GM12873 (cell line): ENCODE measurements around the gene TNFRSF18.

Source experiments
- TF ChIP-seq, protein P1 (sequence below): IDR thresholded peaks from 2 replicates; pipeline ENCODE4 v1.5.1; 2012; ENCODE audit warnings: low read depth, mild to moderate bottlenecking, moderate library complexity, low read length, control low read depth; ENCODE audit not compliant: insufficient read depth; ENCODE audit errors: missing control alignments

Gene TNFRSF18

GRCh38 chr1:1160281-1160930, 46.0 kb downstream of the TNFRSF18 start:
- TF ChIP-seq, protein P1, sequence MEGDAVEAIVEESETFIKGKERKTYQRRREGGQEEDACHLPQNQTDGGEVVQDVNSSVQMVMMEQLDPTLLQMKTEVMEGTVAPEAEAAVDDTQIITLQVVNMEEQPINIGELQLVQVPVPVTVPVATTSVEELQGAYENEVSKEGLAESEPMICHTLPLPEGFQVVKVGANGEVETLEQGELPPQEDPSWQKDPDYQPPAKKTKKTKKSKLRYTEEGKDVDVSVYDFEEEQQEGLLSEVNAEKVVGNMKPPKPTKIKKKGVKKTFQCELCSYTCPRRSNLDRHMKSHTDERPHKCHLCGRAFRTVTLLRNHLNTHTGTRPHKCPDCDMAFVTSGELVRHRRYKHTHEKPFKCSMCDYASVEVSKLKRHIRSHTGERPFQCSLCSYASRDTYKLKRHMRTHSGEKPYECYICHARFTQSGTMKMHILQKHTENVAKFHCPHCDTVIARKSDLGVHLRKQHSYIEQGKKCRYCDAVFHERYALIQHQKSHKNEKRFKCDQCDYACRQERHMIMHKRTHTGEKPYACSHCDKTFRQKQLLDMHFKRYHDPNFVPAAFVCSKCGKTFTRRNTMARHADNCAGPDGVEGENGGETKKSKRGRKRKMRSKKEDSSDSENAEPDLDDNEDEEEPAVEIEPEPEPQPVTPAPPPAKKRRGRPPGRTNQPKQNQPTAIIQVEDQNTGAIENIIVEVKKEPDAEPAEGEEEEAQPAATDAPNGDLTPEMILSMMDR = no peak

GRCh38 chr1:1157914-1158710, 48.3 kb downstream of the TNFRSF18 start:
- TF ChIP-seq, protein P1 = no peak

GRCh38 chr1:1157426-1157913, 48.9 kb downstream of the TNFRSF18 start:
- TF ChIP-seq, protein P1 = no peak

DNA sequence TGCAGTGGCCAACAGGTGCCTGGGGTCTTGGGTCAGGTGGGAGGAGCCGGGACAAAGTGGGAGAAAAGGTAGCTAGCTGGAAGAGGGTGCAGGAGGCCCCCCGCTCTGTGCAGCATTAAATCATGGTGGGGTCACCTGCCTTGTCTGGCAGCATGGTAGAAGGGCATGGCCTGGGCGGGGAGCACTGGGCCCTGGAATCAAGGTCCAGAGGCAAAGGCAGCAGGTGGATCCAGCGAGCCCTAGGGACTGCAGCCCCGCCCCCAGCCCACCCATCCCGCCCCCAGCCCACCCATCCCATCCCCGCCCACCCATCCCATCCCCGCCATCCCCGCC, 49.4 kb downstream of the TNFRSF18 start:
- TF ChIP-seq, protein P1 = no peak

DNA sequence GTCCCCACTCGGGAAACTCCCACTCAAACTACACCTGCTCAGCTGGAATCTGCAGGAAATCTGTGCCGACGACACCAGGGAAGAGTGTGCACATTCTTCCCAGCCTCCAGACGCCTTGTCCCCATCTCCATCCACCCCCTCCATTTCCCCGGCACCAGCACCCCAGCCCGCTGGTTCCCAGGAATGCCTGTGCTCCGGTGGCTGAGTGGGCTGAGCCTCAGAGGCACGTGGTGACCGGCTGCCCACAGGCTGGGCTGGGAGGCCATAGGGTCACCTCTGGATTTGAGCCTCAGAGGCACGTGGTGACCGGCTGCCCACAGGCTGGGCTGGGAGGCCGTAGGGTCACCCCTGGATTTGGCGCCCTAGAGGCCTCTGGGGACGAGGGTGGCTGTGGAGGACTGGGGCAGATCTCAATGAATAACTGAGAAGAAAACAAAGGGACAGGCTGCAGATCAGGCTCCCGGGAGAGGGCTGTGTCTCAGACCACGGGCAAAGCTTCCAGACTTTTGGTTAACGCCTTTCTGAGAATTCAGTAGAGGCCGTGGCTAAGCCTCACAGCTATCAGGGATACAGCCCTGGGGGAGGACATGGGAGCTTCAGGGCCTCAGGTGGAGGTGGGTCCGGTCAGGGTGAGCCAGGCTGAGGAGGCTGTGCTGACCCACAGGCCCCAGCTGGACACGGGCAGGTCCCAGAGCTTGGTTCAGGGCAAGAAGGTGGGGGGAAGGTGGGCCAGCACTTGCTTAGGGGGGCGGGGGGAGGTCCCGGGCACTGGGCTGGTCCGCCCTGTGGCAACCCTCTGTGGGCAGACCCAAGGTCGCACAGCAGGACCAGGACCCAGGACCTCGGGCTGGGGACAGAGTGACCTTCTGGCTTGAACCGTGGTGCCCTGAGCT, 50.0 kb downstream of the TNFRSF18 start:
- TF ChIP-seq, protein P1 = no peak

DNA sequence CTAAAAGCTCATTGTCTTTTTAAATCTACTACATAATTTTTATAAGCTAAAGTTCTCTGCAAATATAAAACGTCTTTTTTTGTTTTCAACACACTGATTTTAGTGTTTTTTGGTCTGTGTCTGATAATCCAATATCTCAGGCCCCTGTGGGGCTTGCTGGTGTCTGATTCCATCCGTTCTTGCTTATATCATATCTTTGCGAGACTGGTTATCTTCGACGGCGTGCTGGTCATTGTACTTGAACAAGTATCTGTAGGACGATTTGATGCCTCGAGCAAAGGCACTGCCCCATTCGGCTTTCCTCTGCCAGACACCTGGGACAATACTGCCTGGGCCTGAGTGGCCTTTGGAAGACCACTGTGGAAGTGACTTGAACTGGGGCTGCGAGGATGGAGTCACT, 51.1 kb downstream of the TNFRSF18 start:
- TF ChIP-seq, protein P1 = no peak

DNA sequence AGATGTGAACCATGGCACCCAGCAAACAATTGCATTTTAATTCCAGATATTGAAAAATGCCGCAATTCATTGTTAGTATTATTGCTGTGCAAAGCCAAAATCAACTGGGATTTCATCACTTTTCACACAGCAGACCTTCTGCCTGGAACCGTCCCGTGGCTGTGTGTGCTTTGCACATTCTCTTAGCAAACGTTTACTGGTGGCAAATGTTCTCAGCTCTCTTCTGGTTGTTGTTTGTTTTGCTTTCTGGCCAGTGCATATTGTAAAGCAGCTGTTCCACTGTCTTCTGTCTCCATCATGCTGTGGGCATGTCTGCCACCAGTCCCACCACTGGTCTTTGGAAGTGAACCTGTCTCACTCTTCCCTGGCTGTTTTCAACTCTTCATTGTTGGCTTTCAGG, 52.5 kb downstream of the TNFRSF18 start:
- TF ChIP-seq, protein P1 = no peak
